NCI-H2196 treated with DMSO at 0.1 percent for 48 hours (cell line): ENCODE measurements around the gene MEF2B.

ENCODE experiments used
- DNase-seq: peaks from one replicate; lab custom pipeline; 2025; ENCODE audit not compliant: unreplicated experiment; lab: John Stamatoyannopoulos, UW

MEF2B gene

GRCh38 chr19:19101540-19101939 lies 68.5 kb downstream of the MEF2B start:
- DNase-seq = no peak

- no peak for DNase-seq
These were observed 71.1 kb downstream of the MEF2B start for GRCh38 chr19:19098703-19099632.

DNA sequence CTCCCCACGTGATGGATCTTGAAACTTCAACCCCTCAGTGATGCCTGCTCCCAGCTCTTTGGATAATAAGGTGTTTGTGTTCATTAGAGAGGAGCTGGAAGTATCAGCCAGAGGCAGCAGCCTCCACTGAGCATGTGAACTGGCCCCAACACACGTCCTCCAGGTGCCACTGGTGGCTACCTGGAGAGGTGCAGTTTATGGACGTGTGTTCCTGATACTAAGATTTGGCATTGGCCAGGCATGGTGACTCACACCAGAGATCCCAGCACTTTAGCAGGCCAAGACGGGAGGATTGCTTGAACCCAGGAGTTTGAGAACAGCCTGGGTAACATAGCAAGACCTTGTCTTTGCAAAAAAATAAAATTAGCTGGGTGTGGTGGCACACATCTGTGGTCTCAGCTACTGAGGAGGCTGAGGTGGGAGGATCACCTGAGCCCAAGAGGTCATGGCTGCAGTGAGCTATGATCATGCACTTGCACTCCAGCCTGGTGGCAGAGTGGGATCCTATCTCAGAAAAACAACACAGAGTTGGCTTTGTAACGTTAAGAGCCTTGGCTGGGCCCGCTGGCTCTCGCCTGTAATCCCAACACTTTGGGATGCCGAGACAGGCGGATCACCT lies 71.9 kb downstream of the MEF2B start:
- DNase-seq = no peak

DNA sequence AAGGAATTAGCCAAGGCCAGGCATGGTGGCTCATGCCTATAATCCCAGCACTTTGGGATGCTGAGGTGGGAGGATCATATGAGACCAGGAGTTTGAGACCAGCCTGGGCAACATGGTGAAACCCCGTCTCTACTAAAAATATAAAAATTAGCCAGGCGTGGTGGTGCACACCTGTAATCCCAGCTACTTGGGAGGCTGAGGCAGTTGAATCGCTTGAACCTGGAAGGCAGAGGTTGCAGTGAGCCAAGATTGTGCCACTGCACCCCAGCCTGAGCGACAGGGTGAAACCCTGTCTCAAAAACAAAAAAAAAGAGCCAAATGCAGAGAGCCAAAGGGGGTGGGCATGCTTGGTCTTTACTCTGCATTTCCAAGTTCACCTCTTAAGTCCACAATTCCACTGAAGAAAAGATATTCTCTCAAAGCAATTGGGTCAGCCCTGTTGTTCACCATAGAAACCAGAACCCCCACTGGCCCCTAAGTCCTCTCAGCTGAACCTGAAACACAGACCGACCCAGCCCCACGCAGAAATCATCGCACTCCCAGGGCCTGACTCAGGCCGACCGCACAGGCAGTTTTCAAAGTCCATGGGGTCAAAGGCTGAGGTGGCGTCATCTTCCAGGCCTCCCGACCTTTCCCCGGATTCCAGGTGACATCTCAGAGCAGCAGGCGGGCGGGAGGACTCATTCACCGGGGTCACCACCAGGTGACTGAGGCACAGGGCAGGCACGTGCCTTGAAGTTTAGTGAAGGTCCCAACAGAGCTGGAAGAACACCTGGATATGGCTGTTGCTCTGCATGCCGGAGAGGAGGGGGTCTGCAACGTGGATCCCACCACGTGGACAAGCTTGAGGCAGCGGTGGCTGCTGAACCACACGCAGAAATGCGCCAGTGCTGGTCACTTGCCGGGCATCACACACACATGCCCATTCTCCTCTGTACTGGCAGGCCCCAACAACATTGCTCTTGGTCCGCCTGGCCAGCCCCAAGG lies 73.1 kb downstream of the MEF2B start:
- DNase-seq = no peak

- DNase-seq = no peak
These were observed 74.4 kb downstream of the MEF2B start for GRCh38 chr19:19095691-19096090.
